Gastrocnemius medialis (tissue), 4 donors: ENCODE results near the gene PTBP1.

Source experiments
- POLR2A ChIP-seq, 2 donors: fragments of 450-650 bp; IDR thresholded peaks; one replicate each; pipeline ENCODE4 v1.6.1; 2017; ENCODE audit warnings: antibody characterized with exemption in 2 of 2, mild to moderate bottlenecking in 2 of 2, moderate library complexity in 2 of 2
- TF ChIP-seq, protein P1 (sequence below), 5 experiments: fragments of 450-650 bp in 3 of 5; fragments of 200-600 bp in 2 of 5; sonication (generic) in 2 of 5; IDR thresholded peaks in 4 of 5; conservative IDR thresholded peaks in 1 of 5; 1 replicate in 4 of 5; 2 replicates in 1 of 5; pipeline ENCODE4 v1.5.1; 2016 to 2019; ENCODE audit warnings: antibody characterized with exemption in 5 of 5, mild to moderate bottlenecking in 3 of 5, moderate library complexity in 3 of 5

DNA sequence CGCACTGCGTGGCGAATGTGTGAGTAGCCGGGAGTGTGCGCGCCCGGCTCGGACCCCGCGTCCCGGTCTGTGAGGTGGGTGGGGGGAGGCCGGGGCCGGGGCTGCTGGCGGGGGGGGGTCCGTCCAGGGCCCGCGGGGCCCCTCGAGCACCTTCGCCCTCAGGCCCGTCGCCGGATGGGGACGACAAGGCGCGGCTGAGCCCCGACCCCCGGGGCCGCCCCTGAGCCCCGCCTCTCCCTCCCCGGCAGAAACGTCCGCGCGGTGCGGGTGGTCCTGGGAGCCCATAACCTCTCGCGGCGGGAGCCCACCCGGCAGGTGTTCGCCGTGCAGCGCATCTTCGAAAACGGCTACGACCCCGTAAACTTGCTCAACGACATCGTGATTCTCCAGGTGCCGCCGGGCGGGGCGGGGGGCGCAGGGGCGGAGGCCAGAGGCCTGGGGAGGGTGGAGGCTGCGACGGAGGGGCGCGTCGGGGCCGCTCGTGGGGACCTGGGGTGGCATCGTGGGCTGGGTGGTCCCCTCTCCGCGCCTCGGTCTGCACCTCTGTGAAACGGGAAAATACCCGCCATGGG lies 55.8 kb downstream of the PTBP1 start:
- no peak for TF ChIP-seq POLR2A (IDR thresholded peaks at IDR 0.05)
- TF ChIP-seq, protein P1, sequence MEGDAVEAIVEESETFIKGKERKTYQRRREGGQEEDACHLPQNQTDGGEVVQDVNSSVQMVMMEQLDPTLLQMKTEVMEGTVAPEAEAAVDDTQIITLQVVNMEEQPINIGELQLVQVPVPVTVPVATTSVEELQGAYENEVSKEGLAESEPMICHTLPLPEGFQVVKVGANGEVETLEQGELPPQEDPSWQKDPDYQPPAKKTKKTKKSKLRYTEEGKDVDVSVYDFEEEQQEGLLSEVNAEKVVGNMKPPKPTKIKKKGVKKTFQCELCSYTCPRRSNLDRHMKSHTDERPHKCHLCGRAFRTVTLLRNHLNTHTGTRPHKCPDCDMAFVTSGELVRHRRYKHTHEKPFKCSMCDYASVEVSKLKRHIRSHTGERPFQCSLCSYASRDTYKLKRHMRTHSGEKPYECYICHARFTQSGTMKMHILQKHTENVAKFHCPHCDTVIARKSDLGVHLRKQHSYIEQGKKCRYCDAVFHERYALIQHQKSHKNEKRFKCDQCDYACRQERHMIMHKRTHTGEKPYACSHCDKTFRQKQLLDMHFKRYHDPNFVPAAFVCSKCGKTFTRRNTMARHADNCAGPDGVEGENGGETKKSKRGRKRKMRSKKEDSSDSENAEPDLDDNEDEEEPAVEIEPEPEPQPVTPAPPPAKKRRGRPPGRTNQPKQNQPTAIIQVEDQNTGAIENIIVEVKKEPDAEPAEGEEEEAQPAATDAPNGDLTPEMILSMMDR (IDR thresholded peaks at IDR 0.05 in 4 of 5, conservative IDR thresholded peaks at IDR 0.05 in 1 of 5): no peak
